H1 (cell line): ENCODE results near the gene SLC44A5. TPM values are rescaled to one million over a fixed set of nuclear protein-coding genes. Genes with fewer than 3 reads are reported as not detected.

ENCODE experiments used
- CTCF ChIA-PET: fragments of 300-600 bp; sonication (Branson Sonifier 250); formaldehyde crosslinking; loops from one replicate; lab custom pipeline; 2021; ENCODE audit not compliant: partially characterized antibody; lab: Charles Lee
- POLR2A ChIA-PET: fragments of 300-600 bp; sonication (Branson Sonifier 250); formaldehyde crosslinking; loops from one replicate; lab custom pipeline; 2021; ENCODE audit warnings: inconsistent platforms; ENCODE audit not compliant: partially characterized antibody; lab: Charles Lee
- DNase-seq, 2 experiments: peaks; one replicate each; pipeline versions ENCODE4 v3.0.0 to v3.0.0-alpha.2; 2010 to 2022; ENCODE audit warnings: low spot score in 2 of 2, low read depth in 1 of 2, mixed read lengths in 1 of 2
- FAIRE-seq: peaks from 2 replicates; lab custom pipeline; 2011; peaks lifted over from hg19 to GRCh38; lab: Jason Lieb, UNC
- H2AFZ ChIP-seq: 2 replicates; pipeline ENCODE4 v1.8.1; 2012; ENCODE audit warnings: low read length, inconsistent platforms
- H2AK5ac ChIP-seq: 2 replicates; pipeline ENCODE4 v1.6.1; 2013; ENCODE audit warnings: low read depth, low read length
- H2BK120ac ChIP-seq: replicated peaks from 2 replicates; pipeline ENCODE3; 2013; ENCODE audit warnings: low read depth, low read length, inconsistent platforms
- H2BK12ac ChIP-seq: 2 replicates; pipeline ENCODE4 v1.6.1; 2013; ENCODE audit warnings: low read depth, low read length
- H2BK15ac ChIP-seq: 2 replicates; pipeline ENCODE4 v1.6.1; 2013; ENCODE audit warnings: low read length
- H2BK20ac ChIP-seq: 2 replicates; pipeline ENCODE4 v1.6.1; 2013; ENCODE audit warnings: low read length
- H2BK5ac ChIP-seq: 2 replicates; pipeline ENCODE4 v1.6.1; 2013; ENCODE audit warnings: low read depth, low read length
- H3K14ac ChIP-seq: 2 replicates; pipeline ENCODE4 v1.6.1; 2013; ENCODE audit warnings: inconsistent platforms; ENCODE audit not compliant: insufficient read length
- H3K18ac ChIP-seq: 2 replicates; pipeline ENCODE4 v1.6.1; 2013; ENCODE audit warnings: low read length; ENCODE audit errors: extremely low read depth
- H3K23ac ChIP-seq: 2 replicates; pipeline ENCODE4 v1.6.1; 2013; ENCODE audit warnings: inconsistent platforms; ENCODE audit not compliant: insufficient read length
- H3K23me2 ChIP-seq: 2 replicates; pipeline ENCODE4 v1.6.1; 2013; ENCODE audit warnings: low read depth, low read length
- H3K27ac ChIP-seq: 2 replicates; pipeline ENCODE4 v1.6.1; 2011; ENCODE audit warnings: low read depth, low read length, inconsistent platforms
- H3K27me3 ChIP-seq, 4 experiments: replicated peaks in 1 of 4; 1 replicate in 1 of 4; 2 replicates in 3 of 4; pipeline versions ENCODE4 v1.6.1 to v1.8.1; 2011 to 2013; ENCODE audit warnings: low read length in 3 of 4, mild to moderate bottlenecking in 3 of 4, inconsistent platforms in 2 of 4, mixed read lengths in 2 of 4, moderate library complexity in 1 of 4; ENCODE audit not compliant: control insufficient read depth in 3 of 4, insufficient read depth in 3 of 4; ENCODE audit errors: extremely low read depth in 1 of 4
- H3K36me3 ChIP-seq, 4 experiments: 2 replicates each; pipeline versions ENCODE4 v1.6.1 to v1.8.1; 2011 to 2013; ENCODE audit warnings: mild to moderate bottlenecking in 4 of 4, low read length in 3 of 4, moderate library complexity in 2 of 4, control low read depth in 1 of 4, inconsistent platforms in 1 of 4; ENCODE audit not compliant: insufficient read depth in 4 of 4, control insufficient read depth in 2 of 4
- H3K4ac ChIP-seq: replicated peaks from 2 replicates; pipeline ENCODE3; 2013; ENCODE audit warnings: low read length, low read depth, mixed read lengths, inconsistent platforms; ENCODE audit not compliant: insufficient read length
- H3K4me1 ChIP-seq, 4 experiments: replicated peaks in 1 of 4; 1 replicate in 1 of 4; 2 replicates in 3 of 4; pipeline versions ENCODE4 v1.6.1 to v1.8.1; 2011 to 2013; ENCODE audit warnings: low read length in 3 of 4, inconsistent platforms in 2 of 4, mixed read lengths in 1 of 4; ENCODE audit not compliant: insufficient read depth in 4 of 4, control insufficient read depth in 3 of 4
- H3K4me2 ChIP-seq, 2 experiments: 2 replicates each; pipeline versions ENCODE4 v1.6.1 to v1.8.1; 2011 to 2013; ENCODE audit warnings: low read depth in 2 of 2, low read length in 2 of 2, control low read depth in 1 of 2, inconsistent platforms in 1 of 2, mild to moderate bottlenecking in 1 of 2; ENCODE audit not compliant: insufficient read depth in 1 of 2
- H3K4me3 ChIP-seq, 4 experiments: fragments of 200-600, 300-600 bp in 1 of 4; sonication (generic), shearing (Covaris generic), sonication (Bioruptor Twin) in 1 of 4; 2 replicates each; pipeline versions ENCODE4 v1.5.1 to v1.8.1; 2011 to 2016; ENCODE audit warnings: low read length in 4 of 4, low read depth in 3 of 4, control low read depth in 2 of 4, inconsistent platforms in 2 of 4, mild to moderate bottlenecking in 2 of 4, mixed read lengths in 1 of 4, moderate library complexity in 1 of 4; ENCODE audit not compliant: insufficient read depth in 2 of 4; ENCODE audit errors: extremely low read depth in 1 of 4
- H3K56ac ChIP-seq: replicated peaks from 2 replicates; pipeline ENCODE3; 2013; ENCODE audit warnings: low read depth, mild to moderate bottlenecking, mixed read lengths, low read length, inconsistent platforms; ENCODE audit not compliant: insufficient read length
- H3K79me1 ChIP-seq: 2 replicates; pipeline ENCODE4 v1.6.1; 2013; ENCODE audit warnings: low read depth, low read length, control low read depth
- H3K79me2 ChIP-seq, 2 experiments: 2 replicates each; pipeline versions ENCODE4 v1.6.1 to v1.8.1; 2012 to 2013; ENCODE audit warnings: low read length in 2 of 2, mild to moderate bottlenecking in 2 of 2, inconsistent platforms in 1 of 2; ENCODE audit not compliant: insufficient read depth in 2 of 2, control insufficient read depth in 1 of 2
- H3K9ac ChIP-seq, 4 experiments: replicated peaks in 1 of 4; 1 replicate in 1 of 4; 2 replicates in 3 of 4; pipeline versions ENCODE4 v1.6.1 to v1.8.1; 2011 to 2013; ENCODE audit warnings: low read depth in 3 of 4, low read length in 3 of 4, control low read depth in 2 of 4, mild to moderate bottlenecking in 2 of 4, moderate library complexity in 2 of 4, inconsistent platforms in 1 of 4; ENCODE audit errors: extremely low read depth in 1 of 4
- H3K9me3 ChIP-seq, 2 experiments: 2 replicates each; pipeline versions ENCODE4 v1.6.1 to v1.8.1; 2012 to 2013; ENCODE audit warnings: mild to moderate bottlenecking in 2 of 2, moderate library complexity in 2 of 2, control low read depth in 1 of 2, inconsistent platforms in 1 of 2, low read depth in 1 of 2, low read length in 1 of 2, mixed read lengths in 1 of 2; ENCODE audit not compliant: insufficient read depth in 2 of 2
- H4K20me1 ChIP-seq, 2 experiments: replicated peaks in 1 of 2; 2 replicates each; pipeline versions ENCODE3 to v1.8.1; 2011 to 2013; ENCODE audit warnings: inconsistent platforms in 2 of 2, low read length in 2 of 2, mild to moderate bottlenecking in 1 of 2; ENCODE audit not compliant: insufficient read depth in 2 of 2, control insufficient read depth in 1 of 2
- H4K5ac ChIP-seq: 2 replicates; pipeline ENCODE4 v1.6.1; 2013; ENCODE audit warnings: low read length, low read depth, mixed read lengths, inconsistent platforms; ENCODE audit not compliant: insufficient read length
- H4K8ac ChIP-seq: 2 replicates; pipeline ENCODE4 v1.8.0; 2013; ENCODE audit warnings: mild to moderate bottlenecking, moderate library complexity, low read length, inconsistent platforms; ENCODE audit not compliant: insufficient read depth; ENCODE audit errors: extremely low read depth
- H4K91ac ChIP-seq: replicated peaks from 2 replicates; pipeline ENCODE3; 2013; ENCODE audit warnings: low read length, mixed read lengths, inconsistent platforms; ENCODE audit not compliant: insufficient read length
- YY1 ChIP-seq: IDR thresholded peaks from 2 replicates; pipeline ENCODE4 v1.6.1; 2011; ENCODE audit warnings: low read depth, mild to moderate bottlenecking, low read length
- WGBS, 2 experiments: shearing (Covaris generic) in 1 of 2; methylation state at CpG; one replicate each; pipeline versions ENCODE4 v1.1.6 to v1.1.7; 2013 to 2015; ENCODE audit warnings: low lambda C conversion rate in 2 of 2, mixed read lengths in 2 of 2, inconsistent platforms in 1 of 2, low coverage in 1 of 2, missing lambda C conversion rate in 1 of 2; ENCODE audit not compliant: insufficient replicate concordance in 2 of 2, insufficient coverage in 1 of 2, insufficient read length in 1 of 2; ENCODE audit errors: extremely low coverage in 1 of 2, missing lambda C conversion rate in 1 of 2; 5-methylcytosine and 5-hydroxymethylcytosine counted together
- polyA plus RNA-seq, 7 experiments: library from polyadenylated mRNA; depleted of rRNA in 3 of 7; stranded (reverse) in 5 of 7; unstranded in 2 of 7; fragments of >200 nt in 5 of 7; fragments of 200-250 nt in 2 of 7; gene quantifications; 1 replicate in 5 of 7; 2 replicates in 1 of 7; 4 replicates in 1 of 7; pipeline versions ENCODE4 v1.2.1 to v1.2.3, GENCODE V29; 2011 to 2013; ENCODE audit warnings: missing spikeins in 2 of 7, mixed read lengths in 2 of 7
- total RNA-seq: library from RNA; stranded (reverse); fragmentation: NEBNext Ultra II Directional; extraction: Animal tissue kit (Norgen Biotek cat#: 25700); gene quantifications from 2 replicates; pipeline ENCODE4 v1.2.1, GENCODE V29; 2021

Gene SLC44A5
- total and polyA plus RNA-seq, 2 of the 8 experiments (the other 6 are each of a cell fraction or from before 2014, with no cell fraction given) = 1.8 to 3.3 TPM

DNA sequence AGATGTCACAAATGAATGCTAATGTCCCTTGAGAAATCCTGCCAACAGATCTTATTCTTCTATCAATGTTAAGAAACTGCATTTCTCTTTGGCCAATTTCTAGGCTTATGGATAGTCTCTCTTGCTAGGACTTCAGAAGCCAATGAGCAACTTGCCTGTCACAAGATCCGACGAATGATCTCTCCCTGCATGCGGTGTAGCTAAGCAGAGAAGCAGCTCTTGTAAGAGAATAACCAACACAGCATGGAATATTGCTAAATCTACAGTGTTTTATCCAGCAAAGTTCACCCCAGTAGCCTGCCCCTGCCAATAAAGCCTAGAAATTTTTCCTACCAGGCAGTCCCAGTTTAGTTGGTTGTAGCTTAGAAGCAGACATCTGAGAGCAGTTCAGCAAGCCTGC, 2.1 kb upstream of the SLC44A5 start:
- Histone ChIP-seq H2BK5ac (no peak overlapping the region), H2BK15ac (no peak overlapping the region), H3K4ac (no peak overlapping the region), H2AFZ (no peak overlapping the region), H2BK120ac (no peak overlapping the region), H3K23ac (no peak overlapping the region), H3K56ac (no peak overlapping the region), H3K9ac (no peak overlapping the region), H2BK12ac (no peak overlapping the region), H4K91ac (no peak overlapping the region), H3K9me3 (no peaks in the 10 kb centered on the region), H2BK20ac (no peak overlapping the region), H3K79me1 (no peaks in the 10 kb centered on the region), H3K14ac (no peak overlapping the region), H3K36me3 (no peaks in the 10 kb centered on the region), H4K8ac (no peak overlapping the region), H3K4me3 (no peak overlapping the region), H3K79me2 (no peaks in the 10 kb centered on the region), H3K4me1 (peaks cover 0 to 9% (median 0%) of the 10 kb centered on the region in 4 experiments; a peak in 2 of 7 replicates), H3K18ac (no peak overlapping the region), H4K5ac (no peak overlapping the region), H4K20me1 (no peaks in the 10 kb centered on the region), H3K27me3 (peaks cover 0 to 41% (median 32%) of the 10 kb centered on the region in 4 experiments; a peak in 6 of 7 replicates), H3K23me2 (peaks cover 19% of the 10 kb centered on the region; the same call in 1 of the 2 replicates), H3K4me2 (no peak overlapping the region), H2AK5ac (no peak overlapping the region), H3K27ac (no peak overlapping the region)
- TF ChIP-seq YY1 = no peak
- ChIA-PET POLR2A (no interaction called here), CTCF (interaction anchor here (0.6 to 7.8 kb wide), 12 partner anchors 12 to 388 kb away, joined by 3 to 94 read pairs (median 4); no protein-coding TSS in a partner anchor)
- FAIRE-seq = no peak
- DNase-seq = no peak
- WGBS, 2 experiments = 73% methylated on average over 3 of the region's 3 CpGs; no CpG with 5 or more reads in 1 of the 2 experiments
